A549 (cell line): Measurements from ENCODE around the gene DYNLRB1.

Source experiments
- CHD4 ChIP-seq: fragments of 200-600 bp; sonication (generic); IDR thresholded peaks from 2 replicates; pipeline ENCODE4 v1.6.1; 2016; ENCODE audit warnings: antibody characterized with exemption, mild to moderate bottlenecking, borderline replicate concordance
- FOSL2 ChIP-seq, 2 experiments: fragments of 450-650 bp in 1 of 2; fragments of >200 bp in 1 of 2; sonication (Bioruptor Twin) in 1 of 2; formaldehyde crosslinking; IDR thresholded peaks; 2 replicates each; pipeline versions ENCODE4 v1.5.0 to v1.6.1; 2016 to 2020; ENCODE audit warnings: mild to moderate bottlenecking in 1 of 2, moderate library complexity in 1 of 2
- HMGXB4 ChIP-seq: fragments of 250-450 bp; sonication (Bioruptor Pico); IDR thresholded peaks from 2 replicates; pipeline ENCODE4 v1.5.0; 2021; ENCODE audit warnings: mild to moderate bottlenecking, moderate library complexity, borderline replicate concordance
- JUNB ChIP-seq: fragments of >200 bp; sonication (Bioruptor Twin); formaldehyde crosslinking; IDR thresholded peaks from 2 replicates; pipeline ENCODE4 v1.6.1; 2016
- KDM1A ChIP-seq: fragments of 200-600 bp; sonication (generic); IDR thresholded peaks from 2 replicates; pipeline ENCODE4 v1.6.1; 2016; ENCODE audit warnings: low read depth, mild to moderate bottlenecking
- POLR2A ChIP-seq: IDR thresholded peaks from 2 replicates; pipeline ENCODE4 v1.6.1; 2012; ENCODE audit warnings: mild to moderate bottlenecking, low read length
- RAD21 ChIP-seq, 2 experiments: fragments of >200 bp in 1 of 2; sonication (Bioruptor Twin) in 1 of 2; formaldehyde crosslinking in 1 of 2; IDR thresholded peaks in 1 of 2; conservative IDR thresholded peaks in 1 of 2; 2 replicates in 1 of 2; 3 replicates in 1 of 2; pipeline ENCODE4 v1.6.1; 2012 to 2018; ENCODE audit warnings: inconsistent platforms in 1 of 2
- RFX5 ChIP-seq: fragments of 450-650 bp; IDR thresholded peaks from 2 replicates; pipeline ENCODE4 v1.7.1; 2014; ENCODE audit warnings: antibody characterized with exemption, mild to moderate bottlenecking, moderate library complexity
- SMC3 ChIP-seq: fragments of >200 bp; sonication (Bioruptor Twin); formaldehyde crosslinking; IDR thresholded peaks from 3 replicates; pipeline ENCODE4 v1.6.1; 2018; ENCODE audit warnings: inconsistent platforms
- TF ChIP-seq, protein P1 (sequence below): fragments of >200 bp; sonication (Bioruptor Twin); formaldehyde crosslinking; IDR thresholded peaks from 3 replicates; pipeline ENCODE4 v1.5.1; 2016
- TF ChIP-seq, protein P2 (sequence below): fragments of 200-600 bp; sonication (generic); IDR thresholded peaks from 2 replicates; pipeline ENCODE4 v1.6.1; 2016; ENCODE audit warnings: antibody characterized with exemption, mild to moderate bottlenecking, moderate library complexity

DNA sequence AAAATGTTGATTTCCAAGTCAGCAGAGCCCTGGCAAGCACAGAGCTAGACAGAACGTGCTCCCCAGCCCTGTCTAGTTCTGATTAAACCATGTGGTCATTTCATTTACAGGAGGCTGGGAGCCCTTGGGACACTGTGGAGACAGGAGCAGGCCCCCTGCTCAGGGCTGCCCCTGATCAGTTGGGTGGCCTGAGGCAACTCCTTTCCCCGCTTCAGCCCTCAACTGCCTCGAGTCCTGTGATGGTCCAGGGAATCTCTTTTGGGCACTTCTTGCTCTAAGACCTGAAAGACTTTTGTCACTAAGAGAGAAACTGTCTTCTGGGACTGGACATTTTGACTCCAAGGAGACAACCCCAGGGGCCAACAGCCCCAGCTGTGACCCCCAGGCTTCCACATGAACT is 13.5 kb downstream of the DYNLRB1 start:
- TF ChIP-seq, protein P1, sequence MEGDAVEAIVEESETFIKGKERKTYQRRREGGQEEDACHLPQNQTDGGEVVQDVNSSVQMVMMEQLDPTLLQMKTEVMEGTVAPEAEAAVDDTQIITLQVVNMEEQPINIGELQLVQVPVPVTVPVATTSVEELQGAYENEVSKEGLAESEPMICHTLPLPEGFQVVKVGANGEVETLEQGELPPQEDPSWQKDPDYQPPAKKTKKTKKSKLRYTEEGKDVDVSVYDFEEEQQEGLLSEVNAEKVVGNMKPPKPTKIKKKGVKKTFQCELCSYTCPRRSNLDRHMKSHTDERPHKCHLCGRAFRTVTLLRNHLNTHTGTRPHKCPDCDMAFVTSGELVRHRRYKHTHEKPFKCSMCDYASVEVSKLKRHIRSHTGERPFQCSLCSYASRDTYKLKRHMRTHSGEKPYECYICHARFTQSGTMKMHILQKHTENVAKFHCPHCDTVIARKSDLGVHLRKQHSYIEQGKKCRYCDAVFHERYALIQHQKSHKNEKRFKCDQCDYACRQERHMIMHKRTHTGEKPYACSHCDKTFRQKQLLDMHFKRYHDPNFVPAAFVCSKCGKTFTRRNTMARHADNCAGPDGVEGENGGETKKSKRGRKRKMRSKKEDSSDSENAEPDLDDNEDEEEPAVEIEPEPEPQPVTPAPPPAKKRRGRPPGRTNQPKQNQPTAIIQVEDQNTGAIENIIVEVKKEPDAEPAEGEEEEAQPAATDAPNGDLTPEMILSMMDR = no peak
- no peak for TF ChIP-seq RFX5
- TF ChIP-seq POLR2A = no peak
- no peak for TF ChIP-seq FOSL2 (IDR thresholded peaks at IDR 0.05)
- TF ChIP-seq FOSL2 (CRISPR knock-in tag; IDR thresholded peaks at IDR 0.05) = no peak
- TF ChIP-seq HMGXB4 (CRISPR knock-in tag) = no peak
- no peak for TF ChIP-seq RAD21 (conservative IDR thresholded peaks at IDR 0.05 in 1 of 2, IDR thresholded peaks at IDR 0.05 in 1 of 2)
- TF ChIP-seq CHD4 = no peak
- TF ChIP-seq KDM1A = no peak
- TF ChIP-seq, protein P2, sequence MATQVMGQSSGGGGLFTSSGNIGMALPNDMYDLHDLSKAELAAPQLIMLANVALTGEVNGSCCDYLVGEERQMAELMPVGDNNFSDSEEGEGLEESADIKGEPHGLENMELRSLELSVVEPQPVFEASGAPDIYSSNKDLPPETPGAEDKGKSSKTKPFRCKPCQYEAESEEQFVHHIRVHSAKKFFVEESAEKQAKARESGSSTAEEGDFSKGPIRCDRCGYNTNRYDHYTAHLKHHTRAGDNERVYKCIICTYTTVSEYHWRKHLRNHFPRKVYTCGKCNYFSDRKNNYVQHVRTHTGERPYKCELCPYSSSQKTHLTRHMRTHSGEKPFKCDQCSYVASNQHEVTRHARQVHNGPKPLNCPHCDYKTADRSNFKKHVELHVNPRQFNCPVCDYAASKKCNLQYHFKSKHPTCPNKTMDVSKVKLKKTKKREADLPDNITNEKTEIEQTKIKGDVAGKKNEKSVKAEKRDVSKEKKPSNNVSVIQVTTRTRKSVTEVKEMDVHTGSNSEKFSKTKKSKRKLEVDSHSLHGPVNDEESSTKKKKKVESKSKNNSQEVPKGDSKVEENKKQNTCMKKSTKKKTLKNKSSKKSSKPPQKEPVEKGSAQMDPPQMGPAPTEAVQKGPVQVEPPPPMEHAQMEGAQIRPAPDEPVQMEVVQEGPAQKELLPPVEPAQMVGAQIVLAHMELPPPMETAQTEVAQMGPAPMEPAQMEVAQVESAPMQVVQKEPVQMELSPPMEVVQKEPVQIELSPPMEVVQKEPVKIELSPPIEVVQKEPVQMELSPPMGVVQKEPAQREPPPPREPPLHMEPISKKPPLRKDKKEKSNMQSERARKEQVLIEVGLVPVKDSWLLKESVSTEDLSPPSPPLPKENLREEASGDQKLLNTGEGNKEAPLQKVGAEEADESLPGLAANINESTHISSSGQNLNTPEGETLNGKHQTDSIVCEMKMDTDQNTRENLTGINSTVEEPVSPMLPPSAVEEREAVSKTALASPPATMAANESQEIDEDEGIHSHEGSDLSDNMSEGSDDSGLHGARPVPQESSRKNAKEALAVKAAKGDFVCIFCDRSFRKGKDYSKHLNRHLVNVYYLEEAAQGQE = no peak
- no peak for TF ChIP-seq JUNB
- no peak for TF ChIP-seq SMC3
